DOHH2 (cell line): Measurements from ENCODE around the gene ZNF100.

ENCODE experiments used
- EZH2phosphoT487 ChIP-seq: fragments of 200-600 bp; sonication (generic); IDR thresholded peaks from 2 replicates; pipeline ENCODE4 v1.6.1; 2017; ENCODE audit warnings: borderline replicate concordance, mild to moderate bottlenecking, antibody characterized with exemption, low read length, moderate library complexity, mixed read lengths
- TF ChIP-seq, protein P1 (sequence below): fragments of 200-600 bp; sonication (generic); IDR thresholded peaks from one replicate; pipeline ENCODE4 v1.5.1; 2014; ENCODE audit warnings: antibody characterized with exemption, mild to moderate bottlenecking, low read depth, low read length; ENCODE audit not compliant: poor library complexity, severe bottlenecking

DNA sequence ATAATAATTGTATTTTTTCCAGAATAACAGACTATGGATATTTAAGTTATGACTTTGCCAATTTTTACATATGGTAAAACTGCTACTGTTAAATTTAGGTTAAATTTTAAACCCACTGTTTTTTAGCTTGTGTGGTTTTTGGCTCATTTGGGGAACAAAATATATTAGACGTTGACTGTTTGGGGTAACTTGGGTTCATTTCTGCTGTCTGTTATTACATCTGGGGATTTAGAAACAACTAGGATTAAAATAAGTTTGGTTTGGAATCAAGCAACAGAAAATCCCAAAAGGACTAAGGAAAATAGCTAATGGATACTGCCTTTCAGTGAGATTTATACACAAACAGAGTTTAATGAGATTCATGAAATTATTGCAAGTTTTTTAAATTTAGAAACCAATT is 92.9 kb downstream of the ZNF100 start:
- TF ChIP-seq, protein P1, sequence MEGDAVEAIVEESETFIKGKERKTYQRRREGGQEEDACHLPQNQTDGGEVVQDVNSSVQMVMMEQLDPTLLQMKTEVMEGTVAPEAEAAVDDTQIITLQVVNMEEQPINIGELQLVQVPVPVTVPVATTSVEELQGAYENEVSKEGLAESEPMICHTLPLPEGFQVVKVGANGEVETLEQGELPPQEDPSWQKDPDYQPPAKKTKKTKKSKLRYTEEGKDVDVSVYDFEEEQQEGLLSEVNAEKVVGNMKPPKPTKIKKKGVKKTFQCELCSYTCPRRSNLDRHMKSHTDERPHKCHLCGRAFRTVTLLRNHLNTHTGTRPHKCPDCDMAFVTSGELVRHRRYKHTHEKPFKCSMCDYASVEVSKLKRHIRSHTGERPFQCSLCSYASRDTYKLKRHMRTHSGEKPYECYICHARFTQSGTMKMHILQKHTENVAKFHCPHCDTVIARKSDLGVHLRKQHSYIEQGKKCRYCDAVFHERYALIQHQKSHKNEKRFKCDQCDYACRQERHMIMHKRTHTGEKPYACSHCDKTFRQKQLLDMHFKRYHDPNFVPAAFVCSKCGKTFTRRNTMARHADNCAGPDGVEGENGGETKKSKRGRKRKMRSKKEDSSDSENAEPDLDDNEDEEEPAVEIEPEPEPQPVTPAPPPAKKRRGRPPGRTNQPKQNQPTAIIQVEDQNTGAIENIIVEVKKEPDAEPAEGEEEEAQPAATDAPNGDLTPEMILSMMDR, result no peak
- no peak for TF ChIP-seq EZH2phosphoT487
